Activated T-helper 17 cell treated with anti-CD3 and anti-CD28 coated beads, Interleukin-2, amount 50 U/mL, for 72 hours (primary cell): ENCODE measurements around the gene CALML3. TPM values are rescaled to one million over a fixed set of nuclear protein-coding genes. Genes with fewer than 3 reads are reported as not detected.

Experiments used
- ATAC-seq: fragments of 150-1000 bp; cut with Tn5 transposase; replicated peaks from 2 replicates; pipeline ENCODE4 v1.10.0; 2021; ENCODE audit warnings: mild to moderate bottlenecking, moderate library complexity
- H3K27ac Mint-ChIP-seq: one replicate; pipeline ENCODE4 v1.8.0; 2022; ENCODE audit warnings: mixed read lengths
- H3K27me3 Mint-ChIP-seq: one replicate; pipeline ENCODE4 v1.8.0; 2022; ENCODE audit warnings: mixed read lengths
- H3K36me3 Mint-ChIP-seq: one replicate; pipeline ENCODE4 v1.8.0; 2022; ENCODE audit warnings: low read depth, mild to moderate bottlenecking, mixed read lengths
- H3K4me1 Mint-ChIP-seq: one replicate; pipeline ENCODE4 v1.8.0; 2022; ENCODE audit warnings: mixed read lengths
- H3K4me3 Mint-ChIP-seq: one replicate; pipeline ENCODE4 v1.8.0; 2022; ENCODE audit warnings: mild to moderate bottlenecking, mixed read lengths
- H3K9me3 Mint-ChIP-seq: one replicate; pipeline ENCODE4 v1.8.0; 2022; ENCODE audit warnings: mixed read lengths
- total RNA-seq, 2 donors: library from RNA; stranded (reverse); gene quantifications; one replicate each; pipeline ENCODE4 v1.2.3, GENCODE V29; 2022

The CALML3 gene
- total RNA-seq, 2 donors from 2014 or later = not detected

- H3K9me3 Mint-ChIP-seq = no peaks in the 10 kb centered on the region
- H3K4me3 Mint-ChIP-seq = peak overlapping the region; percentile 88
- no peaks in the 10 kb centered on the region for H3K27me3 Mint-ChIP-seq
- no peaks in the 10 kb centered on the region for H3K36me3 Mint-ChIP-seq
- peak overlapping the region; percentile 85 for H3K27ac Mint-ChIP-seq
- H3K4me1 Mint-ChIP-seq = peaks cover 30% of the 10 kb centered on the region
- ATAC-seq = peak; percentile 38
These were observed 39.9 kb downstream of the CALML3 start for GRCh38 chr10:5564537-5565204.

- Mint-ChIP-seq H3K27me3 (no peaks in the 10 kb centered on the region), H3K4me3 (peak overlapping the region; percentile 88), H3K36me3 (no peaks in the 10 kb centered on the region), H3K27ac (peak overlapping the region; percentile 85), H3K9me3 (no peaks in the 10 kb centered on the region), H3K4me1 (peaks cover 28% of the 10 kb centered on the region)
- ATAC-seq = no peak
These were observed 40.4 kb downstream of the CALML3 start for GRCh38 chr10:5565205-5565545.

- Mint-ChIP-seq H3K27ac (peak overlapping the region; percentile 85), H3K4me3 (peak overlapping the region; percentile 88), H3K4me1 (peaks cover 26% of the 10 kb centered on the region), H3K9me3 (no peaks in the 10 kb centered on the region), H3K27me3 (no peaks in the 10 kb centered on the region), H3K36me3 (no peaks in the 10 kb centered on the region)
- ATAC-seq = peak; percentile 42
These were observed 41.2 kb downstream of the CALML3 start for GRCh38 chr10:5565671-5566581.

- peak; percentile 59 for ATAC-seq
- Mint-ChIP-seq H3K36me3 (no peaks in the 10 kb centered on the region), H3K27ac (peak overlapping the region; percentile 84), H3K4me1 (peaks cover 26% of the 10 kb centered on the region), H3K27me3 (no peaks in the 10 kb centered on the region), H3K9me3 (no peaks in the 10 kb centered on the region), H3K4me3 (peak overlapping the region; percentile 88)
These were observed 41.9 kb downstream of the CALML3 start for GRCh38 chr10:5566614-5567013.

GRCh38 chr10:5567477-5567876 lies 42.7 kb downstream of the CALML3 start:
- no peaks in the 10 kb centered on the region for H3K27me3 Mint-ChIP-seq
- no peak overlapping the region for H3K4me3 Mint-ChIP-seq
- H3K4me1 Mint-ChIP-seq = peaks cover 26% of the 10 kb centered on the region
- no peaks in the 10 kb centered on the region for H3K9me3 Mint-ChIP-seq
- H3K36me3 Mint-ChIP-seq = no peaks in the 10 kb centered on the region
- H3K27ac Mint-ChIP-seq = no peak overlapping the region
- ATAC-seq = no peak

GRCh38 chr10:5568984-5569383 lies 44.2 kb downstream of the CALML3 start:
- no peaks in the 10 kb centered on the region for H3K27me3 Mint-ChIP-seq
- peak overlapping the region; percentile 10 for H3K27ac Mint-ChIP-seq
- H3K36me3 Mint-ChIP-seq = no peaks in the 10 kb centered on the region
- H3K4me3 Mint-ChIP-seq = no peak overlapping the region
- H3K4me1 Mint-ChIP-seq = peaks cover 24% of the 10 kb centered on the region
- no peaks in the 10 kb centered on the region for H3K9me3 Mint-ChIP-seq
- no peak for ATAC-seq

GRCh38 chr10:5569568-5569967 lies 44.8 kb downstream of the CALML3 start:
- Mint-ChIP-seq H3K27ac (peak overlapping the region; percentile 10), H3K4me1 (peaks cover 18% of the 10 kb centered on the region), H3K27me3 (no peaks in the 10 kb centered on the region), H3K4me3 (no peak overlapping the region), H3K9me3 (no peaks in the 10 kb centered on the region), H3K36me3 (no peaks in the 10 kb centered on the region)
- no peak for ATAC-seq

GRCh38 chr10:5570007-5570655 lies 45.4 kb downstream of the CALML3 start:
- H3K36me3 Mint-ChIP-seq = no peaks in the 10 kb centered on the region
- no peak overlapping the region for H3K27ac Mint-ChIP-seq
- peaks cover 13% of the 10 kb centered on the region for H3K4me1 Mint-ChIP-seq
- H3K4me3 Mint-ChIP-seq = no peak overlapping the region
- no peaks in the 10 kb centered on the region for H3K27me3 Mint-ChIP-seq
- no peak for ATAC-seq
- no peaks in the 10 kb centered on the region for H3K9me3 Mint-ChIP-seq

- no peak for ATAC-seq
- H3K4me1 Mint-ChIP-seq = peaks cover 11% of the 10 kb centered on the region
- H3K27me3 Mint-ChIP-seq = no peaks in the 10 kb centered on the region
- no peaks in the 10 kb centered on the region for H3K36me3 Mint-ChIP-seq
- H3K27ac Mint-ChIP-seq = no peak overlapping the region
- no peak overlapping the region for H3K4me3 Mint-ChIP-seq
- no peaks in the 10 kb centered on the region for H3K9me3 Mint-ChIP-seq
These were observed 46.4 kb downstream of the CALML3 start for GRCh38 chr10:5570979-5571810.

GRCh38 chr10:5571826-5572225 lies 47.1 kb downstream of the CALML3 start:
- no peaks in the 10 kb centered on the region for H3K9me3 Mint-ChIP-seq
- ATAC-seq = no peak
- H3K27ac Mint-ChIP-seq = no peak overlapping the region
- no peaks in the 10 kb centered on the region for H3K36me3 Mint-ChIP-seq
- peaks cover 5% of the 10 kb centered on the region for H3K4me1 Mint-ChIP-seq
- no peaks in the 10 kb centered on the region for H3K27me3 Mint-ChIP-seq
- no peak overlapping the region for H3K4me3 Mint-ChIP-seq

- no peak for ATAC-seq
- no peaks in the 10 kb centered on the region for H3K9me3 Mint-ChIP-seq
- peaks cover 5% of the 10 kb centered on the region for H3K4me1 Mint-ChIP-seq
- no peaks in the 10 kb centered on the region for H3K27me3 Mint-ChIP-seq
- H3K27ac Mint-ChIP-seq = no peak overlapping the region
- no peaks in the 10 kb centered on the region for H3K36me3 Mint-ChIP-seq
- no peak overlapping the region for H3K4me3 Mint-ChIP-seq
These were observed 48.7 kb downstream of the CALML3 start for GRCh38 chr10:5573319-5573950.

GRCh38 chr10:5573968-5574641 lies 49.3 kb downstream of the CALML3 start:
- ATAC-seq = no peak
- Mint-ChIP-seq H3K27me3 (no peaks in the 10 kb centered on the region), H3K36me3 (no peaks in the 10 kb centered on the region), H3K4me1 (peaks cover 3% of the 10 kb centered on the region), H3K4me3 (no peak overlapping the region), H3K27ac (no peak overlapping the region), H3K9me3 (no peaks in the 10 kb centered on the region)

- no peak for ATAC-seq
- no peaks in the 10 kb centered on the region for H3K27me3 Mint-ChIP-seq
- H3K27ac Mint-ChIP-seq = no peak overlapping the region
- no peaks in the 10 kb centered on the region for H3K36me3 Mint-ChIP-seq
- no peak overlapping the region for H3K4me3 Mint-ChIP-seq
- no peaks in the 10 kb centered on the region for H3K9me3 Mint-ChIP-seq
- no peaks in the 10 kb centered on the region for H3K4me1 Mint-ChIP-seq
These were observed 49.9 kb downstream of the CALML3 start for GRCh38 chr10:5574642-5575131.
